CD4-positive, alpha-beta T cell (primary cell): Measurements from ENCODE around the gene KCNQ1. TPM values are rescaled to one million over a fixed set of nuclear protein-coding genes. Genes with fewer than 3 reads are reported as not detected.

Experiments
- ATAC-seq: fragments of 200-7000 bp; cut with Tn5 transposase; one replicate; pipeline ENCODE4 v1.10.0; 2022; ENCODE audit warnings: mild to moderate bottlenecking; ENCODE audit not compliant: poor library complexity
- CTCF ChIA-PET: fragments of 350-600 bp; sonication (Branson Sonifier 250); formaldehyde crosslinking; loops from one replicate; lab custom pipeline; 2021; ENCODE audit warnings: antibody characterized with exemption, inconsistent platforms; lab: Charles Lee
- POLR2A ChIA-PET: fragments of 350-600 bp; sonication (Branson Sonifier 250); formaldehyde crosslinking; loops from one replicate; lab custom pipeline; 2021; ENCODE audit warnings: antibody characterized with exemption, inconsistent platforms; lab: Charles Lee
- DNase-seq, 14 experiments: peaks; one replicate each; pipeline ENCODE4 v3.0.0-alpha.2; 2013 to 2020; ENCODE audit warnings: mixed read lengths in 2 of 14
- H3K27ac ChIP-seq, 2 donors: one replicate each; pipeline versions ENCODE4 v1.5.1 to v1.7.0; 2013; ENCODE audit warnings: low read length in 2 of 2, low read depth in 1 of 2, mild to moderate bottlenecking in 1 of 2
- H3K27me3 ChIP-seq, 2 experiments: 1 replicate in 1 of 2; 2 replicates in 1 of 2; pipeline versions ENCODE4 v1.6.1 to v1.7.0; 2013; ENCODE audit warnings: low read length in 2 of 2, control low read depth in 1 of 2, mild to moderate bottlenecking in 1 of 2, moderate library complexity in 1 of 2; ENCODE audit not compliant: insufficient read depth in 2 of 2, control insufficient read depth in 1 of 2
- H3K36me3 ChIP-seq: one replicate; pipeline ENCODE4 v1.6.1; 2013; ENCODE audit warnings: low read length, control low read depth; ENCODE audit not compliant: insufficient read depth
- H3K4me1 ChIP-seq: one replicate; pipeline ENCODE4 v1.6.1; 2013; ENCODE audit warnings: low read length, control low read depth; ENCODE audit not compliant: insufficient read depth
- H3K4me3 ChIP-seq: one replicate; pipeline ENCODE4 v1.5.1; 2013; ENCODE audit warnings: mild to moderate bottlenecking, low read length, moderate library complexity
- H3K9me3 ChIP-seq, 2 experiments: 1 replicate in 1 of 2; 2 replicates in 1 of 2; pipeline versions ENCODE4 v1.6.1 to v1.7.0; 2013; ENCODE audit warnings: low read length in 2 of 2, mild to moderate bottlenecking in 2 of 2, control low read depth in 1 of 2, moderate library complexity in 1 of 2; ENCODE audit not compliant: control insufficient read depth in 1 of 2, insufficient read depth in 1 of 2
- H3K27ac Mint-ChIP-seq: one replicate; pipeline ENCODE4 v1.8.0; 2020; ENCODE audit warnings: mixed read lengths
- H3K27me3 Mint-ChIP-seq: one replicate; pipeline ENCODE4 v1.8.0; 2021; ENCODE audit warnings: mixed read lengths
- H3K36me3 Mint-ChIP-seq: one replicate; pipeline ENCODE4 v1.8.0; 2021; ENCODE audit warnings: low read depth, mixed read lengths
- H3K4me1 Mint-ChIP-seq: one replicate; pipeline ENCODE4 v1.8.0; 2021; ENCODE audit warnings: low read depth, mixed read lengths
- H3K4me3 Mint-ChIP-seq: one replicate; pipeline ENCODE4 v1.8.0; 2020; ENCODE audit warnings: mild to moderate bottlenecking, mixed read lengths
- H3K9me3 Mint-ChIP-seq: one replicate; pipeline ENCODE4 v1.8.0; 2020; ENCODE audit warnings: mixed read lengths
- CTCF ChIP-seq: fragments of 200-600 bp; IDR thresholded peaks from one replicate; pipeline ENCODE4 v1.8.0; 2022; ENCODE audit warnings: antibody characterized with exemption, mild to moderate bottlenecking
- intact Hi-C, 2 experiments: fragments of 100-400 bp; cut with DNase I in 1 of 2; cut with micrococcal nuclease in 1 of 2; formaldehyde crosslinking; loops; one replicate each; pipeline versions ENCODE4 v1.15.1 to v1.9.0; 2023 to 2025; cut with DNase I, micrococcal nuclease
- total RNA-seq, 174 experiments: library from RNA in 2 of 174; stranded (reverse) in 2 of 174; gene quantifications; one replicate each; pipeline ENCODE4 v1.2.3 and lab custom pipeline; 2021 to 2026

The KCNQ1 gene
- total RNA-seq, 2 experiments from 2014 or later: 31.3 to 33.1 TPM

- CTCF ChIA-PET: no interaction called here
- no peaks in the 10 kb centered on the region for H3K27me3 Mint-ChIP-seq
- H3K36me3 ChIP-seq: no peaks in the 10 kb centered on the region
Observed at GRCh38 chr11:2752923-2753322, 308.1 kb downstream of the KCNQ1 start.

GRCh38 chr11:2754008-2754407, 309.2 kb downstream of the KCNQ1 start:
- CTCF ChIA-PET: no interaction called here
- no peak for TF ChIP-seq CTCF
- no peak overlapping the region for H3K4me3 Mint-ChIP-seq
- no peaks in the 10 kb centered on the region for H3K4me1 Mint-ChIP-seq
- H3K27me3 Mint-ChIP-seq: no peaks in the 10 kb centered on the region
- Histone ChIP-seq H3K4me3 (no peak overlapping the region), H3K27me3 (no peaks in the 10 kb centered on the region), H3K9me3 (peaks cover 0 to 34% of the 10 kb centered on the region in 2 experiments), H3K27ac (no peak overlapping the region), H3K36me3 (no peaks in the 10 kb centered on the region), H3K4me1 (no peaks in the 10 kb centered on the region)
- intact Hi-C loops: no loop called here
- POLR2A ChIA-PET: no interaction called here
- no peak overlapping the region for H3K27ac Mint-ChIP-seq
- H3K9me3 Mint-ChIP-seq: peaks cover 3% of the 10 kb centered on the region
- ATAC-seq (no peak), DNase-seq (no peak)
- H3K36me3 Mint-ChIP-seq: peaks cover 41% of the 10 kb centered on the region

More at GRCh38 chr11:2752923-2753322, 308.1 kb downstream of the KCNQ1 start:
- Mint-ChIP-seq H3K27ac (no peak overlapping the region), H3K36me3 (peaks cover 43% of the 10 kb centered on the region), H3K4me1 (no peaks in the 10 kb centered on the region), H3K9me3 (peaks cover 3% of the 10 kb centered on the region), H3K4me3 (no peak overlapping the region)
- no peak for DNase-seq
- intact Hi-C loops: no loop called here
- TF ChIP-seq CTCF: no peak
- H3K4me3 ChIP-seq: no peak overlapping the region
- H3K4me1 ChIP-seq: no peaks in the 10 kb centered on the region
- H3K27me3 ChIP-seq: no peaks in the 10 kb centered on the region
- peaks cover 0 to 34% of the 10 kb centered on the region in 2 experiments for H3K9me3 ChIP-seq
- POLR2A ChIA-PET: no interaction called here
- no peak for ATAC-seq
- H3K27ac ChIP-seq: no peak overlapping the region

GRCh38 chr11:2755071-2755470, 310.3 kb downstream of the KCNQ1 start:
- Mint-ChIP-seq H3K4me3 (no peak overlapping the region), H3K9me3 (peaks cover 3% of the 10 kb centered on the region), H3K4me1 (no peaks in the 10 kb centered on the region), H3K36me3 (peaks cover 37% of the 10 kb centered on the region), H3K27me3 (no peaks in the 10 kb centered on the region), H3K27ac (no peak overlapping the region)
- no peak for TF ChIP-seq CTCF
- H3K4me3 ChIP-seq: no peak overlapping the region
- no peak for ATAC-seq
- intact Hi-C loops: no loop called here
- H3K27me3 ChIP-seq: no peaks in the 10 kb centered on the region
- H3K9me3 ChIP-seq: peaks cover 0 to 34% of the 10 kb centered on the region in 2 experiments
- no peaks in the 10 kb centered on the region for H3K36me3 ChIP-seq
- DNase-seq: no peak
- no peak overlapping the region for H3K27ac ChIP-seq
- H3K4me1 ChIP-seq: no peaks in the 10 kb centered on the region
- ChIA-PET POLR2A (no interaction called here), CTCF (no interaction called here)
